Motor neuron (in vitro differentiated cells): ENCODE data around the gene LINGO3. TPM values are rescaled to one million over a fixed set of nuclear protein-coding genes. Genes with fewer than 3 reads are reported as not detected.

Experiments used
- ATAC-seq, 8 experiments: fragments of 200-7000 bp; cut with Tn5 transposase; replicated peaks in 6 of 8; 2 replicates each; pipeline ENCODE4 v1.8.0; 2021; ENCODE audit warnings: mild to moderate bottlenecking in 8 of 8, moderate library complexity in 8 of 8
- H3K27ac ChIP-seq, 2 donors: fragments of 250-450 bp; sonication (Bioruptor Pico); 2 replicates each; pipeline ENCODE4 v1.9.0; 2021; ENCODE audit warnings: antibody characterized with exemption in 2 of 2, mild to moderate bottlenecking in 2 of 2, moderate library complexity in 1 of 2
- H3K4me1 ChIP-seq, 2 donors: fragments of 250-450 bp; sonication (Bioruptor Pico); replicated peaks in 1 of 2; 2 replicates each; pipeline ENCODE4 v1.6.1; 2021; ENCODE audit warnings: antibody characterized with exemption in 2 of 2, mild to moderate bottlenecking in 2 of 2, moderate library complexity in 1 of 2
- H3K4me3 ChIP-seq, 5 donors: fragments of 250-450 bp; sonication (Bioruptor Pico); 2 replicates each; pipeline ENCODE4 v1.9.0; 2021; ENCODE audit warnings: antibody characterized with exemption in 5 of 5, mild to moderate bottlenecking in 5 of 5, moderate library complexity in 4 of 5
- WGBS, 10 experiments: fragments of 450-650 bp; shearing (Covaris generic); methylation state at CpG; one replicate each; pipeline ENCODE4 v1.0.0; 2022; 5-methylcytosine and 5-hydroxymethylcytosine counted together
- in situ Hi-C, 9 experiments: fragments of 400-800 bp; cut with MboI; loops; one replicate each; pipeline ENCODE4 v1.15.0; 2021; ENCODE audit warnings: low sequenced_read_pairs in 9 of 9, low pct_unique_long_range_greater_than_20kb in 2 of 9; ENCODE audit not compliant: unreplicated experiment in 9 of 9
- total RNA-seq, 8 experiments: library from RNA; unstranded; fragments of 300-600 nt; gene quantifications; 2 replicates each; pipeline versions ENCODE4 v1.2.3 to v1.2.4, GENCODE V29; 2022

Gene LINGO3
- total RNA-seq, 8 experiments from 2014 or later = 0.27 to 1.4 (median 0.35) TPM; not detected in 3

GRCh38 chr19:2266183-2266993 lies 41.6 kb downstream of the LINGO3 start:
- in situ Hi-C loops = no loop called here
- ATAC-seq = peak in 2 of 8 experiments; percentile 12 to 20
- Histone ChIP-seq H3K27ac (no peak overlapping the region), H3K4me1 (peaks cover under 1% of the 10 kb centered on the region in 2 donors), H3K4me3 (no peak overlapping the region)
- WGBS, 10 experiments = 40 to 92% (median 80%) methylated on average over 1 to 11 of the region's 18 CpGs; no CpG with 5 or more reads in 2 of the 10 experiments

GRCh38 chr19:2261438-2262172 lies 46.3 kb downstream of the LINGO3 start:
- ATAC-seq = peak in 1 of 8 experiments; percentile 16
- no peak overlapping the region for H3K27ac ChIP-seq
- 0 to 90% (median 8%) methylated on average over 1 to 5 of the region's 7 CpGs; no CpG with 5 or more reads in 3 of the 10 experiments for WGBS, 10 experiments
- no peak overlapping the region for H3K4me3 ChIP-seq
- no peaks in the 10 kb centered on the region for H3K4me1 ChIP-seq
- in situ Hi-C loops = no loop called here

DNA sequence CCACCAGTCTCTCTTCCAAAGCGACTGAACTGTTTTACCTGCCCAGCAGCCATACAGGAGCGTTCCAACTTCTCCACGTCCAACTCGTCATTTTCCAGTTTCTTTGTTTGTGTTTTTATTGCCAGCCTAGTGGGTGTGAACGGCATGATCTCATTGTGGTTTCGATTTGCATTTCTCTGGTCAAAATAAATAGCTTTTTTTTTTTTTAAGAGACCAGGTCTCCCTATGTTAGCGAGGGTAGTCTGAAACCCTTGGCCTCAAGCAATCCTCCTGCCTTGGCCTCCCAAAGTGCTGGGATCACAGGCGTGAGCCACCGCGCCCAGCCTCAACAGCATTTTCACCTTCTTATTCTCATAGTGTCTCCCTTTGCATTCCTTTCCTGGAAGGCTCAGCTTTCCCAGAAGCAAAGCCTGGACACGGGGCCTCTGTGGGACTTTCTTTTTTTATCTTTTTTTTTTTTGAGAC lies 47.6 kb downstream of the LINGO3 start:
- ATAC-seq = peak in 3 of 8 experiments; percentile 83 to 92 (median 87)
- Histone ChIP-seq H3K4me3 (no peak overlapping the region), H3K27ac (no peak overlapping the region), H3K4me1 (peaks cover 0 to under 1% of the 10 kb centered on the region in 2 donors)
- WGBS, 10 experiments = 7 to 91% (median 63%) methylated on average over 1 to 11 of the region's 11 CpGs; no CpG with 5 or more reads in 2 of the 10 experiments
- in situ Hi-C loops = no loop called here

GRCh38 chr19:2259336-2259735 lies 48.6 kb downstream of the LINGO3 start:
- in situ Hi-C loops = no loop called here
- WGBS, 10 experiments = 80 to 100% (median 93%) methylated on average over 2 to 3 of the region's 5 CpGs; no CpG with 5 or more reads in 5 of the 10 experiments
- H3K4me1 ChIP-seq = peaks cover 0 to 4% of the 10 kb centered on the region in 2 donors
- H3K4me3 ChIP-seq = no peak overlapping the region
- ATAC-seq = no peak
- no peak overlapping the region for H3K27ac ChIP-seq

Other genes with a start within 250 kb of the LINGO3 start
- 10 to 100 TPM in 4 of 8 experiments, 1 to 10 TPM in 4; 7.2 to 16.3 (median 10.0) TPM for gene MOB3A, start 211.8 kb downstream of the LINGO3 start, total RNA-seq
- gene IZUMO4, start 211.2 kb downstream of the LINGO3 start, total RNA-seq = 1 to 10 TPM; 1.6 to 4.5 (median 3.2) TPM
- 100 to 1,000 TPM in 2 of 8 experiments, 10 to 100 TPM in 6; 59.6 to 122 (median 78.8) TPM for gene AP3D1, start 156.6 kb downstream of the LINGO3 start, total RNA-seq
- gene DOT1L, start 144.2 kb downstream of the LINGO3 start, total RNA-seq = 10 to 100 TPM in 5 of 8 experiments, 1 to 10 TPM in 3; 3.4 to 27.9 (median 13.7) TPM
- 10 to 100 TPM; 45.2 to 86.4 (median 52.2) TPM for gene PLEKHJ1, start 71.8 kb downstream of the LINGO3 start, total RNA-seq
- gene SF3A2, start 71.3 kb downstream of the LINGO3 start, total RNA-seq = 10 to 100 TPM; 13.1 to 72.6 (median 49.9) TPM
- gene AMH, start 58.8 kb downstream of the LINGO3 start, total RNA-seq = 1 to 10 TPM in 6 of 8 experiments, under 1 TPM in 2; 0.36 to 4.1 (median 2.0) TPM
- gene JSRP1, start 51.7 kb downstream of the LINGO3 start, total RNA-seq = 1 to 10 TPM in 5 of 8 experiments, under 1 TPM in 3; 0.43 to 2.0 (median 1.1) TPM
- 1 to 10 TPM in 1 of 8 experiments, under 1 TPM in 7; 0.15 to 1.3 (median 0.52) TPM for gene PEAK3, start 26.0 kb downstream of the LINGO3 start, total RNA-seq
- gene LSM7, start 20.4 kb upstream of the LINGO3 start, total RNA-seq = 100 to 1,000 TPM; 143 to 444 (median 296) TPM
- gene SPPL2B, start 20.5 kb upstream of the LINGO3 start, total RNA-seq = 10 to 100 TPM; 22.2 to 77.9 (median 36.5) TPM
- 1 to 10 TPM in 3 of 8 experiments, under 1 TPM in 4, not detected in 1; 0.33 to 4.1 (median 0.56) TPM for gene TMPRSS9, start 52.1 kb upstream of the LINGO3 start, total RNA-seq
- gene TIMM13, start 119.4 kb upstream of the LINGO3 start, total RNA-seq = 100 to 1,000 TPM in 2 of 8 experiments, 10 to 100 TPM in 6; 51.8 to 145 (median 85.3) TPM
- 100 to 1,000 TPM in 2 of 8 experiments, 10 to 100 TPM in 6; 29.7 to 100 (median 36.7) TPM for gene LMNB2, start 148.8 kb upstream of the LINGO3 start, total RNA-seq
- 10 to 100 TPM in 7 of 8 experiments, 1 to 10 TPM in 1; 9.4 to 80.4 (median 20.8) TPM for gene GADD45B, start 168.0 kb upstream of the LINGO3 start, total RNA-seq